HG02884 (cell line): Measurements from ENCODE around the gene HOXB9.

Experiments
- ATAC-seq: cut with Tn5 transposase; IDR thresholded peaks from one replicate; pipeline ENCODE4 v1.9.1; 2021; ENCODE audit warnings: mild to moderate bottlenecking, moderate library complexity; ENCODE audit not compliant: unreplicated experiment

Gene HOXB9

GRCh38 chr17:48612854-48613691 is 13.1 kb downstream of the HOXB9 start:
- no peak for ATAC-seq

DNA sequence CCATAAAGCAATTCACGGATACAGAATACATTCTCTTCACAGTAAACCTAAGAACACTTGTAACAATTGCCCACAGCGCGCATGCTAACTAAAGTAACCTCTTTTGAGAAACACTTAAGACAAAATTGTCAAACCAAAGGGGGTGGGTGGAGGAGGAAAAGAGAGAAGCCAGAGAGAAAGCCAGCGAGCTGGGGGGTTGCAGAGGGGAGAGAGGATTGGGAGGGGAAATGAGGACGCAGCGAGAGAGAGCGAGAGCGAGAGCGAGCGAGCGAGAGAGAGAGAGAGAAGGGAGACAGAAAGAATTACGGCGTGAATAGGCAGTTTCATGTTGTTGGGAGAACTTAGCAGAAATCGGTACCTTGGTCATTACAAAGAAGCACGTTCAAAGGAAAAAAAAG is 13.7 kb downstream of the HOXB9 start:
- no peak for ATAC-seq

DNA sequence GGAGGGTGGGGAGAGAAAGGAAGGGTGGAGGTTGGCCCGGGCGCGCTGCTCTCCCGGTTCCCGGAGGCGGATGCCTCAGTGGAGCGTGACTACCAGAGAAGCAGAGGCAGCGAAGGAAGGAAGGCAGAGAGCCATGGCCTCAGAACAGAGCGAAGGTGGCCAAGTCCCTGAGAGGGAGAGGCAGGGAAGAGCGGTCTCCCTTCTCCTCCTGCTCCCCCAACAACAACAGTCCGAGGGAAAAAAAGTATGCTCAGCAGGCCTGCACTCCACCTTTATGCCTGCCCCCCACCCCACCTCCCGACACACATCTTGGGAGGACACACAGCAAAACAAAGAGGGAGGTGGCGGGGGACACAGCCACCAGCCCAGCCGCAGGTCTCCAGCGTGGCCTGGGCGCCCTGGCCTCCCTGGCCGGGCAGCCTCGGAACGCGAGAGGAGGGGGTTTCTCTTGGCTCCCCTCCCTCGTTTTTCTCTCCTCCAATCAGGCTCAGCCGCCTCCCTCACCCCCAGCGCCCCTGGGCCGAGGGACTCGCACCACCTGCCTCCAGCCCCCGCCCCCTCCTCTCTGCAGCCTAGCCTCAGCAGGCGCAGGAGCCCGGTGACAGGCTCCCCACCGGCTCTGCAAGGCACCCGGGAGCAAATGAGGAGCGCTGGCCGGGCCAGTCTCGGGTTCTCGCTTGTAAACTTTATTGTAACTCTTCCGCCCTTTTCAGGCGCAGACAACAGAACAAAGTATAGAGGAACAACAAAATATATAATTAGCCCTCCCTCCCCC is 14.3 kb downstream of the HOXB9 start:
- ATAC-seq = no peak

DNA sequence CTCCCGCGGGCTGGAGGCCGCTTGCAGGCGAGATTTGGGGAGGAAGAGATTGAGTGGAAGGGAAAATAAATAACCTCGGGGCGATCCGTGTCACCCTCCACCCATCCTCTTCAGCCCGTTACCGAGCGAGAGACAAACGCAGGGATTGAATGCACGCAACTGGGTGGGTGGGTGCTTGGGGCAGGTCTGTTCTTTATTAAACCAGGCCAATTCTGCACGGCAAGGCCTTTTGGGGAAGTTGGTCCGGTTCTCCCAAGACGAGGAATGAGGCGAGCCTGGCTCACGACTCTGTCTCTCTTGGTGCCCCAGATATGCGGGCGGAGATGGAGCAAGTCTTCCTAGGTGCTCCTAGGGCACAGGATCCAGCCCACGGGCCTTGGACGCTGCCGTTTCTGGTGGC is 14.9 kb downstream of the HOXB9 start:
- no peak for ATAC-seq

DNA sequence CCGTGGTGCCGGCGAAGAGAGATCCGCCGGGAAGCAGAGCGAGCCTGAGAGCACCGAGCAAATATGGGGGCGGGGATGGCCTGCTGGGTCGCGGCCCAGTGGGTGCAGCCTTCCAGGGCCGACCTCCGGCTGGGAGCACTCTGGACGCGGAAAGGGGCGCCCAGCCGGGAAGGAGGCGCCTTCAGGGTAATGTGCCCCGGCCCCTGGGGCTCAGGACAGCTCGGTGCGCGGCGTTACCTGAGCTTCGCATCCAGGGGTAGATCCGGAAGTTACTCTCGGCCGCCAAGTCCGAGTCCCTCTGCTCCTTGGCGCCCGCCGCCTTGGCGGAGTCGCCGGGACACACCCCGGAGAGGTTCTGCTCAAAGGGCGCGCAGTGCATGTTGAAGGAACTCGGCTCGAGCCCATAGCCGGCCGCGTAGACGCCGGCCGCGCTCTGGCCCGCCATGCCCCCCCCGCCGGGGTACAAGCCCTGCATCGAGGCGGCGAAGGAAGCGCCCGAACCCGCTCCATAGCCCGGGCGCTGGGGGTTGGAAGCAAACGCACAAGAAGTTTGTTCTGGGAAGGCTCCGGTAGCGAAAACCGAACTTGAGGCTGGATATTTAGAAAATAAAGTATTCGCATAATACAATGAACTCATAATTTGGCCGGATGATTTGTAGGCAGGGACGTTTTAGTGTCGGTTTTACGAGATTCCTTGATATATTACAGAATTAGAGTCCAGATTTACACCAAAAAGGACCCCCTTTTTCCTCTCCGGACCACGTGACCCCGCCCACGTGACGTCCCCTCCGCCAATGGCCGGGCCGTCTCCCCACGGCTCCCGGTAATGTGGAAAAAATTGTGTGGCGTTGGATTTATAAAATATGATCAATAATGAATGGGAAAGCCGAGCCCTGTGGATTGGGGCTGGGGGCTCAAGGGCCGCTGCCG is 15.6 kb downstream of the HOXB9 start, which contains the start of gene HOXB7:
Gene HOXB7 (minus strand): TSS at position 736 of the 930 bp plus-strand sequence. CDS start 99 bp downstream, at position 637.
- ATAC-seq = no peak

- no peak for ATAC-seq
These were observed 16.3 kb downstream of the HOXB9 start for GRCh38 chr17:48609759-48610281.

GRCh38 chr17:48609033-48609432 is 17.1 kb downstream of the HOXB9 start:
- ATAC-seq = no peak

- no peak for ATAC-seq
These were observed 17.7 kb downstream of the HOXB9 start for GRCh38 chr17:48608494-48608834.

- no peak for ATAC-seq
These were observed 19.1 kb downstream of the HOXB9 start for GRCh38 chr17:48606892-48607614.

DNA sequence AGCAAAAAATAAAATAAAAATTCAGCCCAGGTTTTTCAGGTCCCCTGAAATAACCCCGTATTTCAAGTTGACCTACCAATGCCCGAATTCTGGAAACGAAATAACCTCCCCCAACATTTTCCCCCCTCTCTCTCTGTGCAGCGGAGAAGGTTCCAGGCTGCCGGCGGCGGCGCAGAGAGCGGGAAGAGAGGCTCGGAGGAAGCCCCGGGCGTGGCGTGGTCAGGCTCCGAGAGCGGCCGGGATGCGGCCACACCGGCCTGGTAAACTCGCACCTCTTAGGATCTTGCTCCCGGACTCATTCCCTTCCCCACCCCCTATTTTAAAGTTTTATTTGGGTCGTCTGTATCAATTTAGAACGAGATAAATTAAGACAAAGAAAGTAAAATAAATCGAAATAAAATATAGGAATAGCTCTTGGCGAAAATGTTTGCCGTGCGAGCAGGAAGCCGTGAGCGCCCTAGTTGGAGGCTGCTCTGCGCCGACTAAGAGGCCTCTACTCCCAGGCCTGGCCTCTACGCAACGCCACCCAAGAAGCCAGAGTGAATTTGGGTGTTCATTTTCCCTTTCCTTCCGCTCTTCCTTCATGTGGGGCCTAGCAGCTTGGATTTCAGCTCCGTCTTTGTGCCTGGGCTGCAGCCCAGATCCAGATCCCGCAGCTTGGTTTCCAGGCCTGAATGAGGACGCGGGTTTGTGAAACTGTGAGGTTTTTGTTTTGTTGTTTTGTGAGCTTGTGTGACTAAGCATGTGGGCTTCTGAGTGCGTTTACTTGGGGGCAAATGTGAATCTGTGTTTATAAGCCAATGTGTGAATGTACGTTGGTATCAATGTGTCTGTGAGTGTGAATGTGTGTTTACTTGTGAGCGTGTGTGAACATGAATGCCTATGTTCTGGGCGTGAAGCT is 19.9 kb downstream of the HOXB9 start:
- no peak for ATAC-seq

DNA sequence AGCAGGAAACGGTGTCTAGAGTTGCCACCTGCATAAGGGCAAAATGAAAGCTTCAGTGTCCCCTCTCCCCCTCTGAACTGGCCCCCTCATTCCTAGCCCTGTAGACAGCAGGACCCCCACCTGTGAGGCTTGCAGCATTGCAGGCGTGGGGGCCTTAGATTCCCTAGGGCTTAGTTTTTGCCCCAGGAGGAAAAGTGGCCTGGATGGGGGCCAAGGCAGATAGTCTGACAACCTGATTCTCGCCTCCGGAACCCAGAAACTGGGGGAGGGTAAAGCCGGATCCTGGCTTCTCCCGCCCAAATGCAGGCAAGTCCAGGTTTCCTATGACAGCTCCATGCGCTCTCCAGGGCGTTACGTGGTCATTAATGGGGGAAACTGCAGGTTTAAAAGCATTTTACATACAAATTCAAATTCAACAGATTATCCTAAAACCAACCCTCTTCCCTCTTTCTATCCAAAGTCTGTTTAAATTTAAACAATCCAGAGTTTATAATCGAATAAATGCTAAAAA is 20.7 kb downstream of the HOXB9 start:
- ATAC-seq = no peak

- ATAC-seq = no peak
These were observed 21.3 kb downstream of the HOXB9 start, which contains the start of gene HOXB6 for GRCh38 chr17:48604770-48605329. TSS of gene HOXB6 (minus strand) at chr17:48604986. CDS start at chr17:48598150, 6,836 bp downstream.

- ATAC-seq = no peak
These were observed 22.0 kb downstream of the HOXB9 start for GRCh38 chr17:48603959-48604769.

DNA sequence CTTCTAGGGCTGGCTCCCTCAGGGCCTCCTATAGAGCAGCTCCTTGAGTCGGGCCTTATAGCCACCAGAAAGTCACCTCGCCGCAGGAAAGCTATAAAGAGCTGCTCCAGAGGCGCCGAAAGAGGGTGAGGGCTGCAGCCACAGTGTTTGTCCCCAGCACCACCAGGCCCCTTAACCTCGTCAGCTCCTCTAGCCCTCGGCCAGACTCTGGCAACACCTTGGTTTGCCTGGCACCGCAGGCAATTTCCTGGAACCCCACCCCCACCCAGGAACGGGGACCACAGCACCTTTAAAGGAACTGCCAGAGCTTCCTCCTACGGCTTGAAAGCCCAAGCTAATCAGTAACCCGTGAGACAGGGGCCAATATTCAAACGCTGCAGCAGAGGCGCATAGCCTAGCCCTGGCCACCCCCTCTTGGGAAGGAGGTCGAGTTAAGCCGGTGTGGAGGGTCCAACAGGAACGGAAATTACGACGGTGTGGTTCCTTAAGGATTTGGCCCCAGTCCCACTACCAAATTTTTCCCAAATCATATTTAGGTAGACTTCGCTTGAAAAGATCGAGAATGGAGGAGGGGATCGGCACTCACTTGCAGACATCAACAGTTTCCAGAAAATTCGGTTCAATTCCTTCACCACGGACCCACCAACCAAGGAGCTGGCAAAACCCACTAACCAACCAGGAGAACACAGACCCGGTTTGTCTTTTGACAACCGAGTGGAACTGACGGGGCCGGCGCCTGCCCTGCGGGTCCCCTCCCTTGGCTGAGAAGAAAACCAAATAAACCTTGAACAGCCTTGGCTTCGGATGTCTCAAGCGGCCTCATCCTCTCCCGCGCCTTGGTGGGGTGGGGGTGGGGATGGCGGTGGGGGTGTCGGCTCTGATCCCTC is 24.4 kb downstream of the HOXB9 start:
- no peak for ATAC-seq

DNA sequence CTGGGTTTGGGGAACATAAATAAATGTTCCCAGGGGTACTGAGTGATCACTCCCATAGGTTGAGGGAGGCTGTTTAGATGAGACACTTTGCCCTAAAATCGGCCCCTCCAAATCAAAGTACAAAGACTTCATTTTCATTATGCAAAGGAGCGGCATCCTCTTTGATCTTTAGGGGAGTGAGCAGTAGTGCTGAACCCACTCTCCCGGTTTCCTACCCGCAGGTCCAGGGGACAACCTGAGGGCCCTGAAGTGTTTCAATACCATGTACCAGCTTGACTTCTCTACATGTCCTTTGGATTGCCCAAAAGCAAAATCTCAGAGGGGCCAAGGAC is 25.0 kb downstream of the HOXB9 start:
- ATAC-seq = no peak

DNA sequence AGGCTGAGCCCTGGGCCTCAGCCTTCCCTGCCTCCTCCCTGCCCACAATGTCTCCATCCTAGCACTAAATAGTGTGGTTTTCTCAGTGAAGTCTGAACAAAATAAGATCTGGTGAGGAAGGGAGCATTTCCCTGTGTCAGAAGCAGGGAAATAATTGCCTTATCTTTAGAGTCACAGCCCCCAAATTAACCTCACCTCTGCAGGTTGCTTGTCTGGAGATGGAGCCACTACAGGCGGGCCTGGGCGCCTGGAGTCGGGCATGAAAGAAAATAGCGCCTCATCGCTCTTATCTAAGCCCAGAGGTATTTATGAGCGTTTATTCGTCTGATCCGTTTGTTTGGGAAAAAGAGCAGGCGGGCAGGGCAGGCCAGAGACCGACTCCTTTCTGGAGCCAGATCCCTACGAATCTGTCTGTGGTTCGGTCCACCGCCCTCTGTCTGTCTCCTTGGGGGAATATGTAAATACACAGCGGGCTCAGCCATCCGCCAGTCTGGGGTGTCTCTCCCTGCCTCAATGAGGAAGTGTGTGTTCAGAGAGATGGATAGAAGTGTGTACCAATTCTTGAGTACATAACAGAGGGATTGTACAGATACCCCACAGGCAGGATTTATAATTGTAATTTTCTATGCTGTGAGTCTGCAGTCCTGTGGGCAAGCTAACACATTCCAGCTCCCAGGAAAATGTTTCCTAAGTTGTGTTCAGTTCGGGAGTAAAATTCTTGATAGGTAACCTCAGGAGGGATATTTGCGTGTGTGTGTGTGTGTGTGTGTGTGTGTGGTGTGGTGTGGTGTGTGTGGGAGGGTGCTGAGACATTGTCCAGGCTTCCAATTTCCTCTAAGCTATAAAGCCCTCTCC is 25.7 kb downstream of the HOXB9 start:
- ATAC-seq = no peak
